Adrenal gland (tissue), 12 donors: ENCODE data around the gene MPI. TPM values are rescaled to one million over a fixed set of nuclear protein-coding genes. Genes with fewer than 3 reads are reported as not detected.

ENCODE experiments used
- DNase-seq, 7 donors: peaks; one replicate each; pipeline ENCODE4 v3.0.0-alpha.2; 2019 to 2020
- H3K27ac ChIP-seq, 5 donors: fragments of 200-600 bp; sonication (generic) in 4 of 5; 1 replicate in 3 of 5; 2 replicates in 2 of 5; pipeline versions ENCODE4 v1.5.1 to v1.8.0; 2016 to 2020; ENCODE audit warnings: mild to moderate bottlenecking in 1 of 5
- H3K27me3 ChIP-seq: fragments of 200-600 bp; 2 replicates; pipeline ENCODE4 v1.8.0; 2021
- H3K36me3 ChIP-seq, 2 donors: fragments of 200-600 bp; replicated peaks in 1 of 2; 1 replicate in 1 of 2; 2 replicates in 1 of 2; pipeline versions ENCODE4 v1.5.1 to v1.8.0; 2018 to 2022
- H3K4me1 ChIP-seq, 2 donors: fragments of 200-600 bp; replicated peaks in 1 of 2; 1 replicate in 1 of 2; 2 replicates in 1 of 2; pipeline versions ENCODE4 v1.5.1 to v1.8.0; 2018 to 2021
- H3K4me3 ChIP-seq, 4 donors: fragments of 200-600 bp; sonication (generic) in 3 of 4; one replicate each; pipeline ENCODE4 v1.5.1; 2016 to 2018
- H3K9me3 ChIP-seq, 3 donors: fragments of 200-600 bp; sonication (generic) in 1 of 3; replicated peaks in 1 of 3; 1 replicate in 2 of 3; 2 replicates in 1 of 3; pipeline versions ENCODE4 v1.5.1 to v1.8.0; 2016 to 2021
- CTCF ChIP-seq, 6 experiments: fragments of 450-650 bp in 4 of 6; fragments of 200-600 bp in 2 of 6; sonication (generic) in 1 of 6; IDR thresholded peaks; 1 replicate in 5 of 6; 2 replicates in 1 of 6; pipeline versions ENCODE4 v1.5.1 to v1.8.0; 2016 to 2021; ENCODE audit warnings: antibody characterized with exemption in 6 of 6, mild to moderate bottlenecking in 2 of 6, moderate library complexity in 1 of 6
- POLR2A ChIP-seq, 2 donors: fragments of 450-650 bp; IDR thresholded peaks; one replicate each; pipeline ENCODE4 v1.6.1; 2017; ENCODE audit warnings: antibody characterized with exemption in 2 of 2, mild to moderate bottlenecking in 2 of 2, moderate library complexity in 1 of 2
- WGBS, 4 donors: extraction: QIAGEN DNeasy Blood & Tissue Kit in 2 of 4; methylation state at CpG; one replicate each; pipeline versions ENCODE4 v1.1.5 to v1.1.7; 2013 to 2017; 5-methylcytosine and 5-hydroxymethylcytosine counted together
- intact Hi-C, 2 donors: fragments of 100-400 bp; cut with DNase I; formaldehyde crosslinking; loops; one replicate each; pipeline versions ENCODE4 v1.14.1 to v1.15.0; 2022 to 2023
- polyA plus RNA-seq, 3 donors: library from polyadenylated mRNA; stranded (reverse); fragments of 200-250 nt in 2 of 3; fragments of 350-450 nt in 1 of 3; fragmentation: Illumina TruSeq in 1 of 3; extraction: RNeasy Lipid Tissue Mini Kit (QIAGEN cat#74804) in 1 of 3; gene quantifications; one replicate each; pipeline ENCODE4 v1.2.3, GENCODE V29; 2013 to 2014
- total RNA-seq, 9 donors: library from RNA; depleted of rRNA in 4 of 9; stranded (reverse); fragments of >200 nt in 4 of 9; fragments of 120-200 nt in 1 of 9; fragmentation: NEBNext Ultra II Directional in 1 of 9; extraction: Animal tissue kit (Norgen Biotek cat#: 25700) in 1 of 9; gene quantifications; one replicate each; pipeline versions ENCODE4 v1.1.0 to v1.2.4, GENCODE V29; 2013 to 2023
- donor health status: healthy with polysubstance abuse.
- donor health status: Bipolar disorder and iron deficiency.
- donor health status: DM: yes; HTN: yes; CAD: no.
- donor health status: DM: no; HTN: no; CAD: no.
- donor health status: DM: no; HTN: no; CAD: no.
- donor health status: DM: yes; HTN: yes; CAD: no.

The MPI gene
- total and polyA plus RNA-seq, 12 donors, result 26.2 to 218 (median 105) TPM

DNA sequence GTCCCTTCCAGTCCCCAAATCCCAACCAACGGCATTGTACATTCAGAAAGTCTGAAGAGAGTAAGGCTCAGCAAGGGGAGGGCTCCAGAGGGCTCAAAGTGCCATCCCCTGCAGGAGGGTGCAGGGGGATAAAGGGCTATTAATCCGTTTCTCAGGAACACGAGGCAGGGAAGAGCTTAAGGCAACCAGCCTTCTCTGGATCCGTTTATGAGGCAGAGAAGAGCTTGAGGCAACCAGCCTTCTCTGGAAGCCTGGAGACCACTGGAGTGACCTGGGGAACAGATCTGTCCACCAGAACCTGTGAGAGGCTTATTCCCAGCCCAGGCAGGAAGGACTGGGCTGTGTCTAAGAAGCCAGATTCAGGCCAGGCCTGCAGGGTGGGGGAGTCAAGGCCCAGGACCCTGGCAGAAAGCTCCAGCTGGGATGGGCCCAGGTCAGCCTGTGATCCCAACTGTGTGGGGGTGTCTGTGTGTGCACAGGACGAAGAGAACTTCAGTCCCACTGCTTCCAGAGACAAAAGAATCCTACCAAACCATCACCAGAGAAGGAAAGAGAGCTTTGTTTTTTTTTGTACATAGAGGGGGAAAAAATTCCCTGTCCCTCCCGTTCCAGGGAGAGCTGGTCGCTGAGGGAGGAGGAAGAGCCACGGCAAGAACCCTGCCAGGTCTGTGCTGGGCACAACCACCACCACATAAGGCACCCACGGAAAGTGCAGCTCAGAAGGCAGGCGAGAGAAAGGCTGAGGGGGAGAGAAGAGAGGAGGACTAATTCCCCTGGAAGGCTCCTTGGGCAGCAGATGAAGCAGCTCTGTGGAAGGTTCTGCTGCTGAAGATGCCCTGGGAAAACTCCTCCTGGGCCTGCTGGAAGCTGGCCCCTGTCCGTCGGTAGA is 45.3 kb upstream of the MPI start:
- Histone ChIP-seq H3K27me3 (no peaks in the 10 kb centered on the region), H3K4me1 (peaks cover 25 to 33% of the 10 kb centered on the region in 2 donors), H3K4me3 (no peak overlapping the region), H3K27ac (peak overlapping the region in 2 of 5 donors; percentile 81), H3K36me3 (peaks cover 0 to 40% of the 10 kb centered on the region in 2 donors), H3K9me3 (no peaks in the 10 kb centered on the region)
- TF ChIP-seq POLR2A (IDR thresholded peaks at IDR 0.05) (no peak), CTCF (IDR thresholded peaks at IDR 0.05) (no peak)
- 84 to 88% (median 85%) methylated on average over 8 to 12 of the region's 12 CpGs for WGBS, 4 donors
- no peak for DNase-seq
- intact Hi-C loops, result loop anchor here in 1 of 2 donors (10.0 kb wide), 1 partner anchor 50 kb away; the partner anchor contains the start of gene MPI

DNA sequence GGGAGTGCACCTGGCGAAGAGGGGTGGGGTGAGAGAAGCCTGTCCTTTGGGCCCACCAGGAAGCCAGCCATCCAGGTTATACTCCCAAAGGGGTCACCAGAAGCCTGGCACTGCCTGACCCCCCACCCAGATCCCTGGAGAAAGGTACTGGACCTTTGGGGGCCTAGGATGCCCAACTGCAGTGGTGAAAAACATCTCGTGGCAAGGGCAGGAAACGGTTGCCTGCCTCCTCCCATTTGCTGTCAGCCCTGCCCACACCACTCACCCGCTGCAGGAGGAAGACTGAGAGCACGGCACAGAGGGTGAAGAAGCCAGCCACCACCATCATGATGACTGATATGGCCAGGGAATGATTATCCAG is 44.7 kb upstream of the MPI start:
- Histone ChIP-seq H3K4me1 (peaks cover 25 to 33% of the 10 kb centered on the region in 2 donors), H3K27ac (no peak overlapping the region), H3K27me3 (no peaks in the 10 kb centered on the region), H3K4me3 (no peak overlapping the region), H3K36me3 (peaks cover 0 to 46% of the 10 kb centered on the region in 2 donors), H3K9me3 (no peaks in the 10 kb centered on the region)
- 69 to 100% (median 77%) methylated on average over 3 to 5 of the region's 5 CpGs for WGBS, 4 donors
- intact Hi-C loops, result loop anchor here in 1 of 2 donors (10.0 kb wide), 1 partner anchor 50 kb away; the partner anchor contains the start of gene MPI
- no peak for DNase-seq
- no peak for TF ChIP-seq POLR2A (IDR thresholded peaks at IDR 0.05)
- TF ChIP-seq CTCF (IDR thresholded peaks at IDR 0.05), result no peak

GRCh38 chr15:74845581-74845980 is 44.3 kb upstream of the MPI start:
- H3K27ac ChIP-seq, result no peak overlapping the region
- H3K9me3 ChIP-seq, result no peaks in the 10 kb centered on the region
- H3K4me1 ChIP-seq, result peaks cover 25 to 33% of the 10 kb centered on the region in 2 donors
- intact Hi-C loops, result loop anchor here in 1 of 2 donors (10.0 kb wide), 1 partner anchor 49 kb away; the partner anchor contains the start of gene MPI
- 81 to 94% (median 84%) methylated on average over 3 to 4 of the region's 4 CpGs for WGBS, 4 donors
- no peak for DNase-seq
- no peaks in the 10 kb centered on the region for H3K27me3 ChIP-seq
- TF ChIP-seq POLR2A (IDR thresholded peaks at IDR 0.05) (no peak), CTCF (IDR thresholded peaks at IDR 0.05) (no peak)
- peaks cover 0 to 50% of the 10 kb centered on the region in 2 donors for H3K36me3 ChIP-seq
- H3K4me3 ChIP-seq, result no peak overlapping the region

- Histone ChIP-seq H3K27ac (peak overlapping the region in 1 of 5 donors; percentile 29), H3K4me1 (peaks cover 15 to 17% of the 10 kb centered on the region in 2 donors), H3K4me3 (no peak overlapping the region), H3K9me3 (no peaks in the 10 kb centered on the region), H3K36me3 (peaks cover 0 to 69% of the 10 kb centered on the region in 2 donors), H3K27me3 (no peaks in the 10 kb centered on the region)
- intact Hi-C loops, result loop anchor here in 1 of 2 donors (10.0 kb wide), 1 partner anchor 47 kb away; the partner anchor contains the start of gene MPI
- peak in 5 of 7 donors; percentile 56 to 64 (median 64) for DNase-seq
- TF ChIP-seq CTCF (IDR thresholded peaks at IDR 0.05) (no peak), POLR2A (IDR thresholded peaks at IDR 0.05) (no peak)
- 45 to 66% (median 47%) methylated on average over 3 of the region's 3 CpGs for WGBS, 4 donors
Measured at GRCh38 chr15:74847432-74847831, 42.4 kb upstream of the MPI start.
